K562 (cell line): ENCODE data around the gene TRAF3IP3. TPM values are rescaled to one million over a fixed set of nuclear protein-coding genes. Genes with fewer than 3 reads are reported as not detected.

Source experiments
- ATF1 ChIP-seq, 2 experiments: fragments of 450-650 bp in 1 of 2; IDR thresholded peaks; 2 replicates each; pipeline ENCODE4 v1.6.1; 2016; ENCODE audit warnings: missing compliant biosample characterization in 1 of 2, missing genetic modification characterization in 1 of 2
- ATF4 ChIP-seq: fragments of 450-650 bp; formaldehyde crosslinking; IDR thresholded peaks from 2 replicates; pipeline ENCODE4 v1.4.0; 2022; ENCODE audit warnings: mild to moderate bottlenecking, moderate library complexity
- ATF7 ChIP-seq: fragments of 450-650 bp; IDR thresholded peaks from 2 replicates; pipeline ENCODE4 v1.7.1; 2014; ENCODE audit warnings: mild to moderate bottlenecking, moderate library complexity
- ESRRA ChIP-seq: fragments of 450-650 bp; IDR thresholded peaks from 2 replicates; pipeline ENCODE4 v1.6.1; 2014; ENCODE audit warnings: low read depth, mild to moderate bottlenecking, moderate library complexity, borderline replicate concordance
- ETV1 ChIP-seq: fragments of 450-650 bp; conservative IDR thresholded peaks from 2 replicates; pipeline ENCODE4 v1.6.1; 2016; ENCODE audit warnings: missing genetic modification characterization, control low read depth, low read depth, missing compliant biosample characterization
- HEY1 ChIP-seq: fragments of 250-450 bp; sonication (Bioruptor Pico); IDR thresholded peaks from 2 replicates; pipeline ENCODE4 v1.5.0; 2020; ENCODE audit warnings: mild to moderate bottlenecking, moderate library complexity, borderline replicate concordance
- HLTF ChIP-seq: fragments of 450-650 bp; IDR thresholded peaks from 2 replicates; pipeline ENCODE4 v1.6.1; 2016
- HNRNPUL1 ChIP-seq: fragments of 200-400 bp; formaldehyde crosslinking; IDR thresholded peaks from 2 replicates; pipeline ENCODE4 v1.6.1; 2017; ENCODE audit warnings: low read length
- KHSRP ChIP-seq: fragments of 450-650 bp; IDR thresholded peaks from 2 replicates; pipeline ENCODE4 v1.6.1; 2017
- MBD1 ChIP-seq: fragments of 250-450 bp; sonication (Bioruptor Pico); IDR thresholded peaks from 2 replicates; pipeline ENCODE4 v1.8.0; 2022; ENCODE audit warnings: inconsistent platforms
- MCM5 ChIP-seq: fragments of 450-650 bp; IDR thresholded peaks from 2 replicates; pipeline ENCODE4 v1.6.1; 2016; ENCODE audit warnings: low read depth
- NFATC3 ChIP-seq: fragments of 450-650 bp; IDR thresholded peaks from 2 replicates; pipeline ENCODE4 v1.6.1; 2017; ENCODE audit warnings: mild to moderate bottlenecking
- NFIC ChIP-seq: fragments of 450-650 bp; IDR thresholded peaks from 2 replicates; pipeline ENCODE4 v1.6.1; 2017; ENCODE audit warnings: mild to moderate bottlenecking, inconsistent platforms
- NR1H2 ChIP-seq: sonication (generic); formaldehyde crosslinking; IDR thresholded peaks from 2 replicates; pipeline ENCODE4 v1.4.0; 2020; ENCODE audit warnings: mild to moderate bottlenecking, missing genetic modification reagents
- NR2F6 ChIP-seq: fragments of 450-650 bp; formaldehyde crosslinking; IDR thresholded peaks from 2 replicates; pipeline ENCODE4 v1.4.0; 2020; ENCODE audit warnings: mild to moderate bottlenecking
- PHF21A ChIP-seq: fragments of 450-650 bp; IDR thresholded peaks from 2 replicates; pipeline ENCODE4 v1.6.1; 2017; ENCODE audit warnings: low read depth, borderline replicate concordance
- TCF7 ChIP-seq: sonication (generic); IDR thresholded peaks from 2 replicates; pipeline ENCODE4 v1.6.1; 2016; ENCODE audit warnings: antibody characterized with exemption, borderline replicate concordance
- TEAD2 ChIP-seq: fragments of 450-650 bp; IDR thresholded peaks from 2 replicates; pipeline ENCODE4 v1.6.1; 2016; ENCODE audit warnings: missing genetic modification characterization, control low read depth, missing compliant biosample characterization
- ZBTB12 ChIP-seq: fragments of 250-450 bp; sonication (Bioruptor Pico); IDR thresholded peaks from 2 replicates; pipeline ENCODE4 v1.4.0; 2020
- ZBTB49 ChIP-seq: sonication (generic); formaldehyde crosslinking; IDR thresholded peaks from 2 replicates; pipeline ENCODE4 v1.8.0; 2022; ENCODE audit warnings: missing genetic modification reagents, mild to moderate bottlenecking, borderline replicate concordance
- ZNF121 ChIP-seq: sonication (generic); formaldehyde crosslinking; conservative IDR thresholded peaks from 2 replicates; pipeline ENCODE4 v1.8.0; 2022; ENCODE audit warnings: missing genetic modification reagents
- ZNF436 ChIP-seq: fragments of 250-450, 450-650 bp; sonication (Bioruptor Pico); formaldehyde crosslinking; IDR thresholded peaks from 2 replicates; pipeline ENCODE4 v1.7.0; 2020; ENCODE audit warnings: mild to moderate bottlenecking
- ZNF57 ChIP-seq: fragments of 450-650 bp; formaldehyde crosslinking; IDR thresholded peaks from 2 replicates; pipeline ENCODE4 v1.4.0; 2020; ENCODE audit warnings: mild to moderate bottlenecking, moderate library complexity
- ZNF583 ChIP-seq: fragments of 250-450 bp; sonication (Bioruptor Pico); IDR thresholded peaks from 2 replicates; pipeline ENCODE4 v1.4.0; 2020
- ZNF764 ChIP-seq: fragments of 250-450 bp; sonication (Bioruptor Pico); IDR thresholded peaks from 2 replicates; pipeline ENCODE4 v1.4.0; 2020; ENCODE audit warnings: low read depth, mild to moderate bottlenecking, moderate library complexity
- ZNF77 ChIP-seq: fragments of 250-450 bp; sonication (Bioruptor Pico); IDR thresholded peaks from 2 replicates; pipeline ENCODE4 v1.5.0; 2020
- polyA plus RNA-seq, 8 experiments: library from polyadenylated mRNA; depleted of rRNA in 4 of 8; stranded (reverse) in 5 of 8; unstranded in 3 of 8; fragments of >200 nt; fragmentation: Nextera tagmentation in 2 of 8; fragmentation: Illumina TruSeq in 1 of 8; extraction: Ambion mirVana in 2 of 8; extraction: Trizol in 1 of 8; gene quantifications; 2 replicates each; pipeline versions ENCODE4 v1.2.1 to v1.2.3, GENCODE V29; 2011 to 2014; ENCODE audit warnings: inconsistent platforms in 1 of 8, missing spikeins in 1 of 8
- total RNA-seq, 7 experiments: library from RNA; depleted of rRNA in 6 of 7; stranded (reverse); fragments of >200 nt in 6 of 7; fragmentation: Illumina TruSeq in 2 of 7; extraction: Trizol in 2 of 7; gene quantifications; 2 replicates each; pipeline versions ENCODE4 v1.2.1 to v1.2.3, GENCODE V29; 2011 to 2021; ENCODE audit warnings: low replicate concordance in 1 of 7

TRAF3IP3 gene
- total and polyA plus RNA-seq, 9 of the 15 experiments (the other 6 are each of a cell fraction or from before 2014, with no cell fraction given): 0.06 to 1.1 (median 0.31) TPM

- TF ChIP-seq HLTF: peak; percentile 15; the same call in 1 of the 2 replicates
- peak; percentile 91 for TF ChIP-seq ATF7
- TF ChIP-seq HNRNPUL1: no peak
- TF ChIP-seq ZNF436: no peak
- TF ChIP-seq KHSRP: no peak
- peak; percentile 36; the same call in 1 of the 2 replicates for TF ChIP-seq ATF4 (CRISPR knock-in tag)
- TF ChIP-seq NR1H2 (CRISPR knock-in tag): no peak
- no peak for TF ChIP-seq ETV1 (tag)
- TF ChIP-seq ZNF764 (CRISPR knock-in tag): no peak
- no peak for TF ChIP-seq ZNF77 (CRISPR knock-in tag)
- TF ChIP-seq MBD1: no peak
- TF ChIP-seq TCF7: no peak
- TF ChIP-seq ZNF121: no peak
- 0 out of 2 replicates have a peak, but pooled peaks have one; percentile 15 for TF ChIP-seq ZNF57 (CRISPR knock-in tag)
- no peak for TF ChIP-seq ZBTB49 (CRISPR knock-in tag)
- TF ChIP-seq NFIC: peak; percentile 89
- TF ChIP-seq ESRRA: peak; percentile 66; the same call in 1 of the 2 replicates
- TF ChIP-seq NFATC3: no peak
- TF ChIP-seq PHF21A: 0 out of 2 replicates have a peak, but pooled peaks have one; percentile 22
- peak; percentile 28; the same call in 1 of the 2 replicates for TF ChIP-seq ATF1 (CRISPR knock-in tag; IDR thresholded peaks at IDR 0.05)
- TF ChIP-seq ATF1 (tag; IDR thresholded peaks at IDR 0.05): peak; percentile 82
- TF ChIP-seq HEY1 (CRISPR knock-in tag): no peak
- no peak for TF ChIP-seq ZBTB12 (CRISPR knock-in tag)
- TF ChIP-seq MCM5: no peak
- TF ChIP-seq TEAD2 (tag): no peak
- 0 out of 2 replicates have a peak, but pooled peaks have one; percentile 6 for TF ChIP-seq ZNF583 (CRISPR knock-in tag)
- no peak for TF ChIP-seq NR2F6 (CRISPR knock-in tag)
Observed at GRCh38 chr1:209747580-209748262, 8.1 kb upstream of the TRAF3IP3 start (continued).
